PC-9 (cell line): ENCODE results near the gene SYT7. TPM values are rescaled to one million over a fixed set of nuclear protein-coding genes. Genes with fewer than 3 reads are reported as not detected.
A peak's percentile ranks its signal among the peaks of the same experiment; 100 is the strongest.

Experiments used
- BruUV-seq: library from RNA; stranded (reverse); fragments of 400-500 nt; replicated peaks from 2 replicates; lab custom pipeline; 2021; lab: Mats Ljungman, UMichigan
- CTCF ChIA-PET: fragments of 300-600 bp; sonication (Branson Sonifier 250); formaldehyde crosslinking; loops from one replicate; lab custom pipeline; 2022; ENCODE audit warnings: antibody characterized with exemption; lab: Charles Lee
- POLR2A ChIA-PET: fragments of 300-600 bp; sonication (Branson Sonifier 250); formaldehyde crosslinking; loops from one replicate; lab custom pipeline; 2022; ENCODE audit warnings: antibody characterized with exemption; ENCODE audit not compliant: unreplicated experiment; lab: Charles Lee
- DNase-seq, 2 experiments: peaks; one replicate each; pipeline versions ENCODE4 v3.0.0 to v3.0.0-alpha.2; 2015 to 2022; ENCODE audit warnings: mixed read lengths in 1 of 2
- H2AFZ ChIP-seq: fragments of 200-600 bp; sonication (generic); 2 replicates; pipeline ENCODE4 v1.8.1; 2017; ENCODE audit warnings: antibody characterized with exemption
- H3F3A ChIP-seq: fragments of 200-600 bp; sonication (generic); 2 replicates; pipeline ENCODE4 v1.8.1; 2017; ENCODE audit warnings: antibody characterized with exemption, mild to moderate bottlenecking, low read depth; ENCODE audit not compliant: insufficient read depth
- H3K27ac ChIP-seq: fragments of 200-600 bp; sonication (generic); 2 replicates; pipeline ENCODE4 v1.6.1; 2016; ENCODE audit warnings: mixed run types
- H3K27me3 ChIP-seq: fragments of 200-600 bp; sonication (generic); 2 replicates; pipeline ENCODE4 v1.6.1; 2016; ENCODE audit warnings: low read depth, mixed run types; ENCODE audit not compliant: insufficient read depth
- H3K36me3 ChIP-seq: fragments of 200-600 bp; sonication (generic); 2 replicates; pipeline ENCODE4 v1.6.1; 2016; ENCODE audit warnings: low read depth, mixed run types
- H3K4me1 ChIP-seq: fragments of 200-600 bp; sonication (generic); replicated peaks from 2 replicates; pipeline ENCODE4 v1.6.1; 2016; ENCODE audit warnings: mixed run types; ENCODE audit not compliant: insufficient read depth
- H3K4me2 ChIP-seq: fragments of 200-600 bp; sonication (generic); 2 replicates; pipeline ENCODE4 v1.6.1; 2017; ENCODE audit warnings: mixed run types
- H3K4me3 ChIP-seq: fragments of 200-600 bp; sonication (generic); 2 replicates; pipeline ENCODE4 v1.6.1; 2016; ENCODE audit warnings: mixed run types
- H3K79me2 ChIP-seq: fragments of 200-600 bp; sonication (generic); 2 replicates; pipeline ENCODE4 v1.6.1; 2017; ENCODE audit warnings: low read depth, mixed run types
- H3K9me2 ChIP-seq: fragments of 200-600 bp; sonication (generic); 2 replicates; pipeline ENCODE4 v1.8.1; 2017; ENCODE audit warnings: mild to moderate bottlenecking; ENCODE audit not compliant: insufficient read depth
- H3K9me3 ChIP-seq: fragments of 200-600 bp; sonication (generic); 2 replicates; pipeline ENCODE4 v1.8.1; 2016; ENCODE audit warnings: low read depth; ENCODE audit not compliant: insufficient read depth
- H4K20me1 ChIP-seq: fragments of 200-600 bp; sonication (generic); 2 replicates; pipeline ENCODE4 v1.8.1; 2017; ENCODE audit not compliant: insufficient read depth
- CTCF ChIP-seq: fragments of 200-600 bp; sonication (generic); conservative IDR thresholded peaks from 2 replicates; pipeline ENCODE4 v1.6.1; 2017; ENCODE audit warnings: mixed run types, antibody characterized with exemption, mild to moderate bottlenecking, moderate library complexity
- EZH2 ChIP-seq: fragments of 200-600 bp; sonication (generic); IDR thresholded peaks from 2 replicates; pipeline ENCODE4 v1.8.0; 2017; ENCODE audit warnings: antibody characterized with exemption, low read depth
- intact Hi-C: fragments of 100-400 bp; cut with micrococcal nuclease; formaldehyde crosslinking; loops from one replicate; pipeline ENCODE4 v1.10.0; 2022; ENCODE audit not compliant: unreplicated experiment
- total RNA-seq: library from RNA; stranded (reverse); gene quantifications from 2 replicates; pipeline ENCODE4 v1.2.3, GENCODE V29; 2021

The SYT7 gene
- total RNA-seq, 1 experiment from 2014 or later, result 4.0 TPM

GRCh38 chr11:61587541-61587941 is 6.7 kb upstream of the SYT7 start:
- TF ChIP-seq EZH2 (no peak), CTCF (no peak)
- Histone ChIP-seq H3K4me3 (peak overlapping the region; percentile 55), H3K9me2 (no peaks in the 10 kb centered on the region), H3K27ac (no peak overlapping the region), H2AFZ (peak overlapping the region; percentile 72), H3K36me3 (no peaks in the 10 kb centered on the region), H3K4me1 (peaks cover 20% of the 10 kb centered on the region), H3K79me2 (no peaks in the 10 kb centered on the region), H3K9me3 (no peaks in the 10 kb centered on the region), H4K20me1 (no peaks in the 10 kb centered on the region; the same call in 1 of the 2 replicates), H3K4me2 (peak overlapping the region; percentile 82), H3K27me3 (peaks cover 37% of the 10 kb centered on the region; the same call in 1 of the 2 replicates), H3F3A (no peaks in the 10 kb centered on the region)
- CTCF ChIA-PET, result interaction anchor here (0.6 kb wide), 1 partner anchor 117 kb away, joined by 14 read pairs; no protein-coding TSS in a partner anchor
- POLR2A ChIA-PET, result interaction anchor here (0.5 to 0.7 kb wide), 4 partner anchors 34 to 900 kb away, joined by 3 to 23 read pairs (median 8); no protein-coding TSS in a partner anchor
- DNase-seq, result peak in 1 of 2 experiments; percentile 60
- BruUV-seq, result no TSS peak
- intact Hi-C loops, result no loop called here

GRCh38 chr11:61586792-61587430 is 6.0 kb upstream of the SYT7 start:
- H3K4me3 ChIP-seq, result peak overlapping the region; percentile 55; the same call in 1 of the 2 replicates
- ChIA-PET POLR2A (interaction anchor here (0.6 to 0.7 kb wide), 3 partner anchors 147 to 901 kb away, joined by 3 to 23 read pairs (median 8); no protein-coding TSS in a partner anchor), CTCF (interaction anchor here (0.6 to 0.7 kb wide), 2 partner anchors 51 to 146 kb away, joined by 3 to 9 read pairs; no protein-coding TSS in a partner anchor)
- no peaks in the 10 kb centered on the region for H3K36me3 ChIP-seq
- H3F3A ChIP-seq, result no peaks in the 10 kb centered on the region
- H3K9me3 ChIP-seq, result no peaks in the 10 kb centered on the region
- H2AFZ ChIP-seq, result no peak overlapping the region
- DNase-seq, result peak in 1 of 2 experiments; percentile 48
- no peak overlapping the region for H3K27ac ChIP-seq
- no TSS peak for BruUV-seq
- TF ChIP-seq CTCF (no peak), EZH2 (no peak)
- H3K4me2 ChIP-seq, result peak overlapping the region; percentile 82
- intact Hi-C loops, result no loop called here
- H4K20me1 ChIP-seq, result no peaks in the 10 kb centered on the region; the same call in 1 of the 2 replicates
- H3K79me2 ChIP-seq, result no peaks in the 10 kb centered on the region
- H3K9me2 ChIP-seq, result no peaks in the 10 kb centered on the region
- peaks cover 20% of the 10 kb centered on the region for H3K4me1 ChIP-seq
- H3K27me3 ChIP-seq, result peaks cover 43% of the 10 kb centered on the region; the same call in 1 of the 2 replicates

- intact Hi-C loops, result no loop called here
- POLR2A ChIA-PET, result no interaction called here
These were observed 4.2 kb upstream of the SYT7 start for GRCh38 chr11:61585115-61585514.

More at GRCh38 chr11:61585115-61585514, 4.2 kb upstream of the SYT7 start:
- Histone ChIP-seq H2AFZ (no peak overlapping the region), H3K79me2 (no peaks in the 10 kb centered on the region), H3K4me3 (no peak overlapping the region), H3F3A (no peaks in the 10 kb centered on the region), H3K4me2 (no peak overlapping the region), H3K9me3 (no peaks in the 10 kb centered on the region), H3K27me3 (peaks cover 44% of the 10 kb centered on the region), H3K36me3 (no peaks in the 10 kb centered on the region), H3K27ac (no peak overlapping the region), H3K9me2 (no peaks in the 10 kb centered on the region), H3K4me1 (peaks cover 24% of the 10 kb centered on the region), H4K20me1 (no peaks in the 10 kb centered on the region; the same call in 1 of the 2 replicates)
- TF ChIP-seq CTCF (no peak), EZH2 (no peak)
- CTCF ChIA-PET, result no interaction called here
- DNase-seq, result no peak
- no TSS peak for BruUV-seq
